Measurements from ENCODE around the gene NR3C1.
A peak's percentile ranks its signal among the peaks of the same experiment; 100 is the strongest.

The NR3C1 gene

DNA sequence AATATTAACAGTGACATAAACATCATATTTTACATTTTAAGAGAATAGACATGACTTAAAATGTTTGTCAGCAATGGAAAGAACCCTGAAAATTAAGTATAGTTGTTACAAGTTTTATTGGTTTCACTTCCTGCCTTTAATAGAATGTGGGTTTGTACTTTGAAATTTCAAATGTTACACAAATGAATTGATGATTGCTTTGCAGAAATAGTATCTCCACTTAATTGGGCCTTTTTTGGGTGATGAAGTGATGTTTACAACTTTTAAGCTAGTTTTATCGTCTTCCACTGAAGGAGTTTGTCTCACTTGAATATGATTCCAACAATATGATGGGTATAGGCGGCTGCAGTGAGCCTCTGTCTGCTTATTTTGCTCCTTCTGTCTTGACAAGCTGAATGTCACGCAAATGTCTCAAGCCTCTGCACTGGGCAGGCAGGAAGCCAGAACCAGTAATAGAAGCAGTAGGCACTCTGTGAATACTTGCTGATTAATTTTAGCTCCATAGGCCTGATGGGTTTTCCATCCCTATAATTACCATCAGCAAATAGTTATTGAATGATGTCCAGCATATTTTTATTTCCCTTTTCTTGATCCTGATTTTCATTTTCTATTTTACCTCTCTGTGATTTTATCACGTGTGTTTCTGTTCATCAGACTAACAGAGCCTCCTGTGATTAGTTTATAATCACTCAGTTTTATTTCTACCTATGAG, 10.6 kb upstream of the NR3C1 start:
- in situ Hi-C loops (cut with MboI; ENCODE audit: low sequenced_read_pairs, unreplicated experiment), result loop anchor here (25.0 kb wide), 1 partner anchor 548 kb away; no protein-coding TSS in a partner anchor

DNA sequence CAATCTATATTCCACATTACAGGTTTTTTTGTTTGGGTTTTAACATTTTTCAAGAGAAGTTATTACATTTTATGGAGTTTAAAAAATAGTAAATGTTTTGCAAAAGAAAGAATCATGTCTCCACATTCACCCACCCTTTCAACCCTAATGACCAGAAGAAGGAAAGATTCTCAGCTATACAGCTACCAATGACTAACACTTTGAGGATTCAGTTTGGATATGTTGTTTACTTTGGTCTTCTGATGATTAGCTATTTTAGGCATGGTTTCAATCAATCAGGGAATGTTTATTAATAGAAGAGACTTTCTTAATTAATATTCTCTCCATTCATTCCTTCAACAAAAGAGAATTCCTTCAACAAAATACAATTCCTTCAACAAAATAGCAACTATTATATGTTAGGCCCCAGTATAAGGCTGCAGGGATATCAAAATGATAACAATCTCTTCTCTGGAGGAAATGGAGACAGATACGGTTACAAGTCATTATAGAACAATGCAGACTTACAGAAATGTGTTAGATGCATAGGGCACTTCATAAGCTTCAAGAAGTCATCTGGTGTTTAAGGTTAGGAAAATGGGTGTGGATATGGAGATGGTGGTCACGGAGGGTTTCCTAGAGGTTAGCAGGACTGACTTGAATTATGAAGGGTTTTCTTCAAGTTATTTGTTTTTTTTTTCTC, 9.3 kb upstream of the NR3C1 start:
- in situ Hi-C loops (cut with MboI; ENCODE audit: low sequenced_read_pairs, unreplicated experiment), result loop anchor here (25.0 kb wide), 1 partner anchor 549 kb away; no protein-coding TSS in a partner anchor
- DNase-seq (ENCODE audit: low spot score), result no peak
- TF ChIP-seq, protein P1, sequence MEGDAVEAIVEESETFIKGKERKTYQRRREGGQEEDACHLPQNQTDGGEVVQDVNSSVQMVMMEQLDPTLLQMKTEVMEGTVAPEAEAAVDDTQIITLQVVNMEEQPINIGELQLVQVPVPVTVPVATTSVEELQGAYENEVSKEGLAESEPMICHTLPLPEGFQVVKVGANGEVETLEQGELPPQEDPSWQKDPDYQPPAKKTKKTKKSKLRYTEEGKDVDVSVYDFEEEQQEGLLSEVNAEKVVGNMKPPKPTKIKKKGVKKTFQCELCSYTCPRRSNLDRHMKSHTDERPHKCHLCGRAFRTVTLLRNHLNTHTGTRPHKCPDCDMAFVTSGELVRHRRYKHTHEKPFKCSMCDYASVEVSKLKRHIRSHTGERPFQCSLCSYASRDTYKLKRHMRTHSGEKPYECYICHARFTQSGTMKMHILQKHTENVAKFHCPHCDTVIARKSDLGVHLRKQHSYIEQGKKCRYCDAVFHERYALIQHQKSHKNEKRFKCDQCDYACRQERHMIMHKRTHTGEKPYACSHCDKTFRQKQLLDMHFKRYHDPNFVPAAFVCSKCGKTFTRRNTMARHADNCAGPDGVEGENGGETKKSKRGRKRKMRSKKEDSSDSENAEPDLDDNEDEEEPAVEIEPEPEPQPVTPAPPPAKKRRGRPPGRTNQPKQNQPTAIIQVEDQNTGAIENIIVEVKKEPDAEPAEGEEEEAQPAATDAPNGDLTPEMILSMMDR (IDR thresholded peaks at IDR 0.05; ENCODE audit: borderline replicate concordance, control extremely low read depth, extremely low read depth, insufficient read depth, missing control alignments), result no peak

More for the DNA sequence above, 10.6 kb upstream of the NR3C1 start:
- TF ChIP-seq, protein P1 (IDR thresholded peaks at IDR 0.05; ENCODE audit: borderline replicate concordance, control extremely low read depth, extremely low read depth, insufficient read depth, missing control alignments), result no peak
- no peak for DNase-seq (ENCODE audit: low spot score)

DNA sequence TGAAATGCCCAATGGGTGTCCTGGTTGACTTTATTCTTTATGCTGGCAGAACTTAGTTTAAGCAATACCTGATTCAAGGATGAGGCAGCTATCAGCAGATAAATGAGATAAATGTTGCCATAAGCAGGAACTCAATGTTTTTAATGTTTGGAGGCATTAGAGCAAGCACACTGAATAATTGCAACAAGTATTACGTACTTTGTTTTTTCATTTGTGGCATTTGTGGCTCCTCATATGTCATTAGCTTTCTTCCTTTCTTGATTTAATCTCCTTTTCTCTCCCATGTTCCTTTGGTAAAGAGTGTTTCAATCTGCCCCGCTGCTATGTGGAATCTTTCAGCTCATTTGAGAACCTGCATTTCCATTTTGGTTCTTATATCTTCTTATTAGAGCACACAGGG, 6.4 kb upstream of the NR3C1 start:
- in situ Hi-C loops (cut with MboI; ENCODE audit: low sequenced_read_pairs, unreplicated experiment), result loop anchor here (10.0 to 25.0 kb wide), 2 partner anchors 415 to 552 kb away; no protein-coding TSS in a partner anchor
- TF ChIP-seq, protein P1 (IDR thresholded peaks at IDR 0.05; ENCODE audit: borderline replicate concordance, control extremely low read depth, extremely low read depth, insufficient read depth, missing control alignments), result no peak
- no peak for DNase-seq (ENCODE audit: low spot score)

DNA sequence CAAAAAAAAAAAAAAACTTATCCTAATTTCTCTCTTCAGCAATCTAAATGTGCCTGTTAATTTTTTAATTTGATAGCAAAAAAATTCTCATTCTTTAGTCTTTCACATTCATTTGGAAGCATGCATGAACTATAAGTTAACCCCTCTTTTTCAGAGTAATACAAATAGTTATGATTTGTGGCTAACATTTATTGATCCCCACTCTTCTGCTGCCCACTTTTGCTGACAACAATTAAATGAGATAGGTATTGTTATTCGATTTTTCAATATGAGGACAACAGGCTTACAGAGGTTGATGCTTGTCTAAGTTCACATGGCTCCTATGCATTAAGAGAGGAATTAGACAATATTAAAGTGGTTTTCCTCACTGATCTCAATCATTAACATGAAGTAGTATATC, 2.9 kb upstream of the NR3C1 start:
- TF ChIP-seq, protein P1 (IDR thresholded peaks at IDR 0.05; ENCODE audit: borderline replicate concordance, control extremely low read depth, extremely low read depth, insufficient read depth, missing control alignments), result no peak
- DNase-seq (ENCODE audit: low spot score), result no peak
- in situ Hi-C loops (cut with MboI; ENCODE audit: low sequenced_read_pairs, unreplicated experiment), result loop anchor here (10.0 to 25.0 kb wide), 2 partner anchors 418 to 556 kb away; no protein-coding TSS in a partner anchor

DNA sequence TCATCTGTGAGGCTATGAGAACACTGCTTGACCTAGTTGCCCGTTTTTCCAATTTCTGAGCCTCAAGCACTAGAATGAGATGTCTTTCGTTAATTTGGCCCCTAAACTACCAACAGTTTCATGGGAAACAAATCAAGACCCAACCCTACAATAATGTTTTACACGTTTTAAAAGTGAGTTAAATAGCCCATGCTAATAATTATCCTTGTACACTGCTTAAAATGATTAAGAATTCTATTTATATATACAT, 2.3 kb upstream of the NR3C1 start:
- in situ Hi-C loops (cut with MboI; ENCODE audit: low sequenced_read_pairs, unreplicated experiment), result loop anchor here (10.0 to 25.0 kb wide), 2 partner anchors 419 to 557 kb away; no protein-coding TSS in a partner anchor
- TF ChIP-seq, protein P1 (IDR thresholded peaks at IDR 0.05; ENCODE audit: borderline replicate concordance, control extremely low read depth, extremely low read depth, insufficient read depth, missing control alignments), result no peak
- no peak for DNase-seq (ENCODE audit: low spot score)

DNA sequence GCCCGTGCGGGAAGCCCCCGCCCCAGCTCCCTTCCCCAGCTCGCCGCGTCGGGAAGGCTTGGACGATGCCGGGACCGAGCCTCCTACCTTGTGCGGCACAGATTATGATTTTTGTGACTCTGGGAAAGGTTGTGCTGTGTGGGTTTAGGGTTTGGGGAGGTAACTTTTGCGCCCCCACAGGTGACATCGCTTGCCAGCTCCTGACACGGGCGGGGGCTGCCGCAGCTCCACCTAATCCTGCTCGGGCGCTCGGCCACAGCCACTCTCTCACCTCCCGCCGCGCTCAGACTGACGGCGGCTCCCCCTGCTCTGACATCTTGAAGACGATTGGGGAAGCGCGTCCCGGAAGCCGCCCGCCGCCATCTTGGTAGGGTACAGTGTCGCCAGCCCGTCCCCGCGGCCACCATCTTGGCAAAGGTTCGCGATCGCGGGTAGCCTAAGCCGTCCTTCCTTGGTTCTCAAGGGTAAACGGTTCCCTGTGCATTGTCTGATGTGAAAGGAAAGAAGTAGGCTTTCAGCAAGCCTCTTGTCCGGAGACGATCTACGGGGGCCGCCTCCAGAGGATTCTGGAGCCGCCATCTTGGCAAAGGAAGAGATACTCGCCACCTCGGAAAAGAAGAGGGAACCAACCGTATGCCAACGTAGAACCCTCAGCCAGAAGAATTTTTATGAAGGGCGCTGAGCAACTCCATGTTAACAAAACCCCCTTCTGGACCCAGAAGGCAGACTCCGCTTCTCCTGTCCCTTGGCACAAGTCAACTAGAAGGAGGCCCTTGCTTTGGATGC, 1.8 kb upstream of the NR3C1 start:
- in situ Hi-C loops (cut with MboI; ENCODE audit: low sequenced_read_pairs, unreplicated experiment), result loop anchor here (10.0 to 25.0 kb wide), 2 partner anchors 420 to 557 kb away; no protein-coding TSS in a partner anchor
- DNase-seq (ENCODE audit: low spot score), result peak; percentile 77
- TF ChIP-seq, protein P1 (IDR thresholded peaks at IDR 0.05; ENCODE audit: borderline replicate concordance, control extremely low read depth, extremely low read depth, insufficient read depth, missing control alignments), result peak; percentile 9
